WTC11 (cell line): ENCODE data around the gene ZNF407.

Experiments used
- CTCF ChIP-seq: fragments of 200-600 bp; IDR thresholded peaks from 2 replicates; pipeline ENCODE4 v1.8.0; 2022; ENCODE audit warnings: antibody characterized with exemption
- TF ChIP-seq, protein P1 (sequence below): sonication (generic); formaldehyde crosslinking; IDR thresholded peaks from 2 replicates; pipeline ENCODE4 v1.8.1; 2023; ENCODE audit warnings: mild to moderate bottlenecking, missing genetic modification reagents

GRCh38 chr18:74826572-74826971 is 228.9 kb downstream of the ZNF407 start:
- TF ChIP-seq CTCF, result no peak
- TF ChIP-seq, protein P1, sequence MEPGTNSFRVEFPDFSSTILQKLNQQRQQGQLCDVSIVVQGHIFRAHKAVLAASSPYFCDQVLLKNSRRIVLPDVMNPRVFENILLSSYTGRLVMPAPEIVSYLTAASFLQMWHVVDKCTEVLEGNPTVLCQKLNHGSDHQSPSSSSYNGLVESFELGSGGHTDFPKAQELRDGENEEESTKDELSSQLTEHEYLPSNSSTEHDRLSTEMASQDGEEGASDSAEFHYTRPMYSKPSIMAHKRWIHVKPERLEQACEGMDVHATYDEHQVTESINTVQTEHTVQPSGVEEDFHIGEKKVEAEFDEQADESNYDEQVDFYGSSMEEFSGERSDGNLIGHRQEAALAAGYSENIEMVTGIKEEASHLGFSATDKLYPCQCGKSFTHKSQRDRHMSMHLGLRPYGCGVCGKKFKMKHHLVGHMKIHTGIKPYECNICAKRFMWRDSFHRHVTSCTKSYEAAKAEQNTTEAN (CRISPR knock-in tag), result no peak
